Ascending aorta (tissue), 2 donors: Measurements from ENCODE around the gene RNASE11. TPM values are rescaled to one million over a fixed set of nuclear protein-coding genes. Genes with fewer than 3 reads are reported as not detected.
"Not testable (repeated sequence)": the region's sequence is repeated elsewhere in the genome, so short reads cannot be mapped to it uniquely, and the experiment has no call there.

Source experiments
- DNase-seq, 2 donors: peaks; one replicate each; pipeline ENCODE4 v3.0.0-alpha.2; 2019; ENCODE audit warnings: low spot score in 2 of 2
- H3K27ac ChIP-seq, 2 donors: fragments of 200-600 bp; sonication (generic); one replicate each; pipeline ENCODE4 v1.5.1; 2016 to 2017; ENCODE audit warnings: mild to moderate bottlenecking in 1 of 2
- H3K27me3 ChIP-seq: fragments of 200-600 bp; sonication (generic); one replicate; pipeline ENCODE4 v1.5.1; 2017
- H3K36me3 ChIP-seq, 2 donors: fragments of 200-600 bp; sonication (generic); one replicate each; pipeline ENCODE4 v1.5.1; 2016
- H3K4me1 ChIP-seq, 2 donors: fragments of 200-600 bp; sonication (generic); one replicate each; pipeline ENCODE4 v1.5.1; 2016 to 2017; ENCODE audit warnings: mild to moderate bottlenecking in 1 of 2
- H3K4me3 ChIP-seq, 2 donors: fragments of 200-600 bp; sonication (generic); one replicate each; pipeline ENCODE4 v1.5.1; 2016 to 2017; ENCODE audit warnings: mild to moderate bottlenecking in 1 of 2
- H3K9me3 ChIP-seq, 2 donors: fragments of 200-600 bp; sonication (generic); one replicate each; pipeline ENCODE4 v1.5.1; 2016
- CTCF ChIP-seq, 3 experiments: fragments of 200-600 bp in 2 of 3; fragments of 450-650 bp in 1 of 3; sonication (generic) in 2 of 3; IDR thresholded peaks; one replicate each; pipeline ENCODE4 v1.5.1; 2016 to 2019; ENCODE audit warnings: antibody characterized with exemption in 3 of 3, mild to moderate bottlenecking in 1 of 3, moderate library complexity in 1 of 3
- intact Hi-C: fragments of 100-400 bp; cut with DNase I; formaldehyde crosslinking; loops from one replicate; pipeline ENCODE4 v1.15.1; 2023
- total RNA-seq: library from RNA; depleted of rRNA; stranded (reverse); fragments of >200 nt; gene quantifications from one replicate; pipeline ENCODE4 v1.1.0, GENCODE V29; 2016

Gene RNASE11
- total RNA-seq, 1 donor from 2014 or later, result not detected

DNA sequence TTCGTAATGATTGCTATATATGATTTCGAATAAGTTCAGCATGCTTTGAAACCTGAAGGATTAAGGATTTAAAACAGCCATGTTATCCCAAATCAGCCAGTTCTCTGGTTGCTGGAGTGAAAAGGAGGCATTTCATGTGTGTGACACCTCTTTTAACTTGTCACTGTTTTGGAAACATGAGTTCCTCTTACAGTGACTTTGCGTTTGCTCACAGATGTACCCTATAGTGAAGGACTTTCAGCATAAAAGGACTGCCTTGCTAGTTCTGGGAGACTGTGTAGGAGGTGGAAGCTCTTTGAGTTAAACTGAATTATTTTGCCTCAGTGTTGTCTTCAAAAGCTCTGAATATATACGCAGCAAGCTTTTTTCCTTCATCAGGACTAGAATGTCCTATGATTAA lies 7.6 kb downstream of the RNASE11 start:
- no peak overlapping the region for H3K4me3 ChIP-seq
- intact Hi-C loops, result no loop called here
- H3K36me3 ChIP-seq, result no peaks in the 10 kb centered on the region
- no peaks in the 10 kb centered on the region for H3K27me3 ChIP-seq
- DNase-seq, result no peak
- no peaks in the 10 kb centered on the region for H3K9me3 ChIP-seq
- H3K4me1 ChIP-seq, result no peaks in the 10 kb centered on the region
- TF ChIP-seq CTCF (IDR thresholded peaks at IDR 0.05), result no peak
- no peak overlapping the region for H3K27ac ChIP-seq

- no peaks in the 10 kb centered on the region for H3K4me1 ChIP-seq
- no peaks in the 10 kb centered on the region for H3K27me3 ChIP-seq
- no peak for DNase-seq
- no peak for TF ChIP-seq CTCF (IDR thresholded peaks at IDR 0.05)
- no peak overlapping the region for H3K4me3 ChIP-seq
- intact Hi-C loops, result no loop called here
- no peaks in the 10 kb centered on the region for H3K36me3 ChIP-seq
- H3K27ac ChIP-seq, result no peak overlapping the region
- H3K9me3 ChIP-seq, result no peaks in the 10 kb centered on the region
Measured at GRCh38 chr14:20578784-20579502, 8.9 kb downstream of the RNASE11 start.

DNA sequence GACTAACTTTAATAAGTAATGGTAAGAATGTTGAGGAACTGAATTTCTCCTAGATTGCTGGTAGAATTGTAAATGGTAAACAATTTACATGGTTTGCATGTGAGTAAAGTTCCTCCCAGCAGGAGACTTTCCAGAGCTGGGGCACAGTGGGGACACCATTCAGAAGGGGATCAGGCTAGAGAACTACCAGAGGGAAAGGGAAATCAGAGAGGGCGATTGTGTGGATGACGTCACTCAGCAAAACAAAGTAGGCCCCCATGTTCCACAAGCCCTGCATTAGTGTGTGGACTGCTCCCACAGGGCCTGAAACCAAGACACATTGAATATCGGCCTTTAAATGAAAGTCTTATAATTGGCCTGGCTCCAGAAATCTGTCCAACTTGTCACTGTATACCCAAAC lies 9.5 kb downstream of the RNASE11 start:
- intact Hi-C loops, result no loop called here
- Histone ChIP-seq H3K4me3 (no peak overlapping the region), H3K27ac (no peak overlapping the region), H3K36me3 (no peaks in the 10 kb centered on the region), H3K4me1 (no peaks in the 10 kb centered on the region), H3K27me3 (no peaks in the 10 kb centered on the region), H3K9me3 (no peaks in the 10 kb centered on the region)
- no peak for TF ChIP-seq CTCF (IDR thresholded peaks at IDR 0.05)
- no peak for DNase-seq

DNA sequence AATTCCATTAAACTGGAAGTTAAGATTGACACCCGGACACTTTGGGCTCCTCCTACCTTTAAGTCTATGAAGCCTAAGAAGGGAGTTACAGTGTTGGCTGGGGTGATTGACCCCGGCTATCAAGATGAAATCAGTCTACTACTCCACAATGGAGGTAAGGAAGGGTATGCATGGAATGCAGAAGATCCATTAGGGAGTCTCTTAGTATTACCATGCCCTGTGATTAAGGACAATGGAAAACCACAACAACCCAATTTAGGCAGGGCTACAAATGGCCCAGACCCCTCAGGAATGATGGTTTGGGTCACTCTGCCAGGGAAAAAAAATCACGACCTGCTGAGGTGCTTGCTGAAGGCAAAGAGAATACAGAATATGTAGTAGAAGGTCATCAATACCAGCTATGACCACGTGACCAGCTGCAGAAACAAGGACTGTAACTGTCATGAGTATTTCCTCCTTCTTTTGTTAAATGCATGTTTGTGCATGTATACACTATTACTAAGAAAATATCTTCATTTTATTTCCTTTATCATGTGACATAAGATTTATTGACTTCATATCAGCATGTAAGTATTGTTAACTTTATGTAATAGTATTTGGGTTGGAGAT lies 15.3 kb downstream of the RNASE11 start:
- H3K9me3 ChIP-seq, H3K4me3 ChIP-seq, H3K27ac ChIP-seq, H3K27me3 ChIP-seq, DNase-seq, H3K36me3 ChIP-seq, intact Hi-C loops, H3K4me1 ChIP-seq: not testable (repeated sequence)

- DNase-seq, H3K27ac ChIP-seq, intact Hi-C loops, H3K27me3 ChIP-seq, H3K4me3 ChIP-seq, H3K36me3 ChIP-seq, H3K4me1 ChIP-seq, H3K9me3 ChIP-seq: not testable (repeated sequence)
Measured at GRCh38 chr14:20570720-20571119, 17.1 kb downstream of the RNASE11 start.

DNA sequence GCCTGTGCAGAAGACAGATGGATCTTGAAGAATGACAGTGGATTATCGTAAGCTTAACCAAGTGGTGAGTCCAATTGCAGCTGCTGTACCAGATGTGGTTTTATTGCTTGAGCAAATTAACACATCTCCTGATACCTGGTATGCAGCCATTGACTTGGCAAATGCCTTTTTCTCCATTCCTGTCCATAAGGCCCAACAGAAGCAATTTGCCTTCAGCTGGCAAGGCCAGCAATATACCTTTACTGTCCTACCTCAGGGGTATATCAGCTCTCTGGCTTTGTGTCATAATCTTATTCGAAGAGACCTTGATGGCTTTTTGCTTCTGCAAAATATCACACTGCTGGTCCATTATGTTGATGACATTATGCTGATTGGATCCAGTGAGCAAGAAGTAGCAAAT lies 17.9 kb downstream of the RNASE11 start:
- intact Hi-C loops, H3K27ac ChIP-seq, H3K27me3 ChIP-seq, H3K4me1 ChIP-seq, DNase-seq, H3K36me3 ChIP-seq, H3K4me3 ChIP-seq, H3K9me3 ChIP-seq: not testable (repeated sequence)

GRCh38 chr14:20569066-20569465 lies 18.7 kb downstream of the RNASE11 start:
- no peak for DNase-seq
- Histone ChIP-seq H3K27ac (no peak overlapping the region), H3K4me1 (no peaks in the 10 kb centered on the region), H3K4me3 (no peak overlapping the region), H3K27me3 (no peaks in the 10 kb centered on the region), H3K36me3 (no peaks in the 10 kb centered on the region), H3K9me3 (peaks cover 0 to 9% of the 10 kb centered on the region in 2 donors)
- TF ChIP-seq CTCF (IDR thresholded peaks at IDR 0.05), result no peak
- intact Hi-C loops, result no loop called here
